NB4 (cell line): ENCODE measurements around the gene RASA2.

Source experiments
- DNase-seq: peaks from one replicate; pipeline ENCODE4 v3.0.0; 2010; ENCODE audit warnings: low read depth
- H3K4me3 ChIP-seq: one replicate; pipeline ENCODE4 v1.5.1; 2011; ENCODE audit warnings: mild to moderate bottlenecking, low read depth, low read length, moderate library complexity
- CTCF ChIP-seq: IDR thresholded peaks from one replicate; pipeline ENCODE4 v1.5.1; 2012; ENCODE audit warnings: low read depth, low read length
- MYC ChIP-seq: IDR thresholded peaks from 2 replicates; pipeline ENCODE4 v1.6.1; 2011; ENCODE audit warnings: low read depth, low read length
- POLR2A ChIP-seq: IDR thresholded peaks from 2 replicates; pipeline ENCODE4 v1.6.1; 2011; ENCODE audit warnings: mild to moderate bottlenecking; ENCODE audit not compliant: insufficient read length; ENCODE audit errors: extremely low read depth
- TF ChIP-seq, protein P1 (sequence below): IDR thresholded peaks from 2 replicates; pipeline ENCODE4 v1.6.1; 2011; ENCODE audit warnings: low read depth, low read length

RASA2 gene

DNA sequence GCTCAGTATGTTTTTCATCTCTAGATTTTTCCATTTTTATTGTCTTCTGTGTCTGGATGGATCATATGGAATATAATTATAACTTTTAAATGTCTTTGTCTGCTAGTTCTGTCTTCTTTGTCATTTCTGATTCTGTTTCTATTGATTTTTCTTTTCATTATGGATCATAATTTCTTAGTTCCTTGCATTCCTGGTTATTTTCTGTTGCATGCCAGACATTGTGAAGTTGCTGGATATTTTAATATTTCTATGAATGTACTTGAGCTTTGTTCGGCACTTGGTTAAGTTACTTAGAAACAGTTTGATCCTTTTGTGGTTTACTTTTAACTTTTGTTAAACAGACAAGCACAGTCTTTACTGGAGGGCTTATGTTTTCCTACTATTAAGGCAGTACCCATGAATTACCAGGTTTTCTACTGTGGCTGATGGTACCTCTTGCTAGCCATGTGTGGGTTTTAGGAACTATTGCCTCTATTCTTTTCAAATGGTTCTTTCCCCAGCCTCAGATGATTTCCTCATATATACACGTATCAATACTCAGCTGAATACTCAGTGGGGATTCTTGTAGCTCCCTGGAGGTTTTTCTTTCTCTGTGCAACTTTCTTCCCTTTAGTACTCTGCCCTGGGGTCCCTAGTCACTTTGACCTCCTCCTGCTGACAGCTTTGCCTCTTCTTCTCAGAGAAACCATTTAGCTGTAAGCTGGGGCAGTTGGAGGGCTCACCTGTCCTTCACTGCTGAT, 64.3 kb downstream of the RASA2 start:
- DNase-seq: no peak
- TF ChIP-seq POLR2A (no peak), MYC (no peak), CTCF (no peak)
- TF ChIP-seq, protein P1, sequence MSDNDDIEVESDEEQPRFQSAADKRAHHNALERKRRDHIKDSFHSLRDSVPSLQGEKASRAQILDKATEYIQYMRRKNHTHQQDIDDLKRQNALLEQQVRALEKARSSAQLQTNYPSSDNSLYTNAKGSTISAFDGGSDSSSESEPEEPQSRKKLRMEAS: no peak

DNA sequence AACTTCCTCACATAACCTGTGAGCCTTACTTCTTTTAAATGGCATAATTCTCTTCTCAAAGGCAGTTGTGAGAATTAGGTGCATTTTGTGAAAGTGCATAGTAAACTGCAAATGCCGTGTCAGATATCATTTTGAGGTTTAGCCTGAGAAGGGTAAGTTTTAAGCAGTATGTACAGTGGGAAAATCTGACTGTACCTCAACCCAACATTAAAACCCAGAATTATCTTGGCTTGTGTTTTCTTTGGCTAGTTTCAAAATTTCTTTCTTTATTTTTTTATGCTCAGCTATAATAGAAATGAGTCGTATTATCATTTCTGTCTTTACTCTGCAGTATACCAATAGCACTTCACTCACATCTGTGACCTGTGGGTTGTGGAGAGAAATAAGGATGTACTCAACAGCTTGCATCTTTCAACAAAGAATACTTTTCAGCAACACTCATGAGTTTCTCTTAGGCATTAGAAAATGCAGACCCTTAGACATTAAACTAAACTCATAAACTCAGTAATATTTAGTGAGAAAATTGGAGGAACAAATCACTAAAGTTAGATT, 65.7 kb downstream of the RASA2 start:
- TF ChIP-seq, protein P1: no peak
- no peak for TF ChIP-seq MYC
- no peak for TF ChIP-seq CTCF
- no peak for TF ChIP-seq POLR2A
- no peak overlapping the region for H3K4me3 ChIP-seq
- DNase-seq: no peak

More for the DNA sequence above, 64.3 kb downstream of the RASA2 start:
- no peak overlapping the region for H3K4me3 ChIP-seq

DNA sequence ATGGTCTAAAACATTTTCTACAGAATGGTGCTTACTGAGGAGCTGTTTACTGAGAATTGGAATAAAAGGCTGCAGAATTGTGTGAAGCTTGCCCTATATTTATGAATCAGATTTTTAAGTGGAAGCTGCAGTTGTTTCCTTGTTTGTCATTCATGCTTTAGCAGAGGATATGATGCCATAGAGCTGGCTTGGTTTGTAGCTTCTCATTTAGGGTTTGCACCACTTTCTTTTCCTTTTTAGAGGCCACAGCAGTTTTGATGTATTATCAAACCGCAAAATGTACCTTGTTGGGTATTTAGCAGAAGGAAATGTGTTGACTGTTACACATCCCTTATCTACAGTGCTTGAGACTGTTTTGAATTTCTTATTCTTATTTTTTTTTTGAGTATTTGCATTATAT, 66.2 kb downstream of the RASA2 start:
- DNase-seq: no peak
- H3K4me3 ChIP-seq: no peak overlapping the region
- TF ChIP-seq, protein P1: no peak
- TF ChIP-seq POLR2A (no peak), CTCF (no peak), MYC (no peak)

GRCh38 chr3:141556034-141556433, 69.2 kb downstream of the RASA2 start:
- no peak for TF ChIP-seq CTCF
- H3K4me3 ChIP-seq: no peak overlapping the region
- DNase-seq: no peak

GRCh38 chr3:141557961-141558706, 71.3 kb downstream of the RASA2 start:
- no peak overlapping the region for H3K4me3 ChIP-seq
- DNase-seq: peak; percentile 33
- TF ChIP-seq, protein P1: no peak
- no peak for TF ChIP-seq POLR2A
- no peak for TF ChIP-seq MYC
- no peak for TF ChIP-seq CTCF
